Aorta (tissue), 5 donors: ENCODE data around the gene YTHDF2. TPM values are rescaled to one million over a fixed set of nuclear protein-coding genes. Genes with fewer than 3 reads are reported as not detected.
"Not testable (repeated sequence)": the region's sequence is repeated elsewhere in the genome, so short reads cannot be mapped to it uniquely, and the experiment has no call there.

Experiments used
- ATAC-seq: fragments of 200-7000 bp; cut with Tn5 transposase; one replicate; pipeline ENCODE4 v1.9.1; 2022; ENCODE audit warnings: moderate library complexity; ENCODE audit not compliant: low FRiP score
- DNase-seq, 2 donors: peaks; one replicate each; pipeline ENCODE4 v3.0.0-alpha.2; 2020
- H3K27ac ChIP-seq, 2 donors: one replicate each; pipeline ENCODE4 v1.5.1; 2013; ENCODE audit warnings: low read length in 2 of 2, mild to moderate bottlenecking in 2 of 2, moderate library complexity in 2 of 2, control low read depth in 1 of 2, inconsistent platforms in 1 of 2, low read depth in 1 of 2
- H3K27me3 ChIP-seq, 2 donors: one replicate each; pipeline ENCODE4 v1.6.1; 2013; ENCODE audit warnings: control low read depth in 1 of 2, low read length in 1 of 2, mild to moderate bottlenecking in 1 of 2, moderate library complexity in 1 of 2; ENCODE audit not compliant: insufficient read depth in 2 of 2, control insufficient read depth in 1 of 2
- H3K36me3 ChIP-seq, 2 donors: one replicate each; pipeline ENCODE4 v1.6.1; 2013; ENCODE audit warnings: control low read depth in 1 of 2, low read length in 1 of 2, mild to moderate bottlenecking in 1 of 2; ENCODE audit not compliant: insufficient read depth in 2 of 2, control insufficient read depth in 1 of 2
- H3K4me1 ChIP-seq, 2 donors: one replicate each; pipeline ENCODE4 v1.6.1; 2013; ENCODE audit warnings: low read length in 2 of 2, control low read depth in 1 of 2, mild to moderate bottlenecking in 1 of 2, moderate library complexity in 1 of 2; ENCODE audit not compliant: insufficient read depth in 2 of 2, control insufficient read depth in 1 of 2
- H3K4me3 ChIP-seq, 2 donors: one replicate each; pipeline ENCODE4 v1.5.1; 2013; ENCODE audit warnings: low read length in 2 of 2, control low read depth in 1 of 2, mild to moderate bottlenecking in 1 of 2
- H3K9me3 ChIP-seq: one replicate; pipeline ENCODE4 v1.6.1; 2013; ENCODE audit warnings: mild to moderate bottlenecking, low read length; ENCODE audit not compliant: control insufficient read depth
- WGBS, 2 donors: extraction: QIAGEN DNeasy Blood & Tissue Kit; methylation state at CpG; one replicate each; pipeline ENCODE4 v1.1.7; 2013; 5-methylcytosine and 5-hydroxymethylcytosine counted together
- intact Hi-C, 2 donors: fragments of 100-400 bp; cut with DNase I; formaldehyde crosslinking; loops; one replicate each; pipeline versions ENCODE4 v1.14.2 to v1.15.0; 2022
- long read RNA-seq, 2 donors: library from polyadenylated mRNA; unstranded; transcript quantifications; one replicate each; pipeline ENCODE4 v2.0.0, GENCODE V29; 2020 to 2021
- polyA plus RNA-seq, 2 donors: library from polyadenylated mRNA; stranded (reverse); fragments of 200-250 nt; gene quantifications; one replicate each; pipeline ENCODE4 v1.2.3, GENCODE V29; 2013
- total RNA-seq, 2 donors: library from RNA; stranded (reverse); fragmentation: NEBNext Ultra II Directional; extraction: Animal tissue kit (Norgen Biotek cat#: 25700); gene quantifications; one replicate each; pipeline ENCODE4 v1.2.1, GENCODE V29; 2021
- donor health status: healthy with polysubstance abuse.
- donor health status: Bipolar disorder and iron deficiency.
- donor health status: DM: no; HTN: no; CAD: no.
- donor health status: DM: no; HTN: no; CAD: no.
- donor health status: DM: yes; HTN: yes; CAD: no.

Gene YTHDF2
- total RNA-seq (10 to 100 TPM; 40.1 to 46.5 TPM), polyA plus RNA-seq (10 to 100 TPM; 17.2 to 22.4 TPM)
- long read RNA-seq, donor 1, transcript YTHDF2-201 (5 exons, 2,925 nt) = major isoform, 245 of 272 reads
- long read RNA-seq, donor 1, transcript YTHDF2-206 (4 exons, 2,594 nt) = minor isoform, 5 of 272 reads
- long read RNA-seq, donor 1, partial matches to known transcripts = 8 of 272 reads
- long read RNA-seq, donor 1, other reads (novel, unspliced or antisense) = 11 of 272 reads
- long read RNA-seq, donor 2, transcript YTHDF2-201 (5 exons, 2,925 nt) = major isoform, 24 of 36 reads
- long read RNA-seq, donor 2, partial matches to known transcripts = 5 of 36 reads
- long read RNA-seq, donor 2, other reads (novel, unspliced or antisense) = 5 of 36 reads

- ATAC-seq = peak; percentile 99
- WGBS, 2 donors = 0% methylated on average over 85 to 92 of the region's 92 CpGs
- Histone ChIP-seq H3K9me3 (no peaks in the 10 kb centered on the region), H3K27me3 (no peaks in the 10 kb centered on the region), H3K36me3 (no peaks in the 10 kb centered on the region), H3K4me1 (no peaks in the 10 kb centered on the region), H3K27ac (peak within 1 kb of the TSS; percentile 22 to 78), H3K4me3 (peak within 1 kb of the TSS; percentile 89 to 91)
- intact Hi-C loops = loop anchor here (2.0 to 5.0 kb wide), 4 partner anchors 69 to 156 kb away; partner anchors contain the start of genes RNU11 (in 2 of the 2) and GMEB1 (in 1 of the 2)
- DNase-seq = peak; percentile 99
Observed at GRCh38 chr1:28736450-28737306, at the start of gene YTHDF2. Gene YTHDF2, plus strand, starts transcription at chr1:28736940. Its CDS starts 181 bp downstream, at chr1:28737121.

DNA sequence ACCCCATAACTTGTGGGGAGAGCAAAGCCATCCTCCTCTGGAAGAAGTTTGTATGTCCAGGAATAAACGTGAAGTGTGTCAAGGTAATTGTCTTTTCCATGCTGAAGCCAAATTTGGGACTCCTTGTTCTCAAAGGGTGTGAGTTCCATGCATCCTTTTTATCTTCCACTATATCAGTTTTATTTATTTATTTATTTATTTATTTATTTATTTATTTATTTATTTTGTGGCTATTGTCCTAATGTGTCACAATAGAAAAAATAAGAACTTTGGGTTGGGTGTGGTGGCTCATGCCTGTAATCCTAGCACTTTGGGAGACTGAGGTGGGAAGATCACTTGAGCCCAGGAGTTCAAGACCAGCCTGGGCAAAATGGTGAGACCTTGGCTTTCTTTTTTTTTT lies 45.1 kb upstream of the YTHDF2 start:
- WGBS, 2 donors = 88 to 92% methylated on average over 1 of the region's 1 CpG
- H3K4me1 ChIP-seq, H3K27me3 ChIP-seq, intact Hi-C loops, H3K27ac ChIP-seq, H3K4me3 ChIP-seq, ATAC-seq, DNase-seq, H3K36me3 ChIP-seq, H3K9me3 ChIP-seq: not testable (repeated sequence)

DNA sequence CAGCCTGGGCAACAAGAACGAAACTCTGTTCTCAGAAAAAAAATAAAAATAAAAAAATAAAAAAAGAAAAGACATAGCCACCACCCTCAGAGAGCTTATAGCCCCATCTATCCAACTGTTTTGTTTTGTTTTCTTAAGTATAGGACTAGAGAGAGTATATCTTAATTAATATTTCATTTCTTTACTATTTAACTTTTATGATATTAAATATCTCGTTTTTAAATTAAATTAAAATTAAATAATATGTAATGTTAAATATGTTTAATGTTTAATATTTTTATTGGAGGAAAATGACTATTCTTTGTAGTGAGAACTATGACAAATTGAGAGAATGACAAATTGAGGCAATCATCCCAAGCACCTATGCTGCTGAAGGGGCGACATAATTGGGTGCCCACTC lies 33.1 kb upstream of the YTHDF2 start:
- no peaks in the 10 kb centered on the region for H3K27me3 ChIP-seq
- H3K27ac ChIP-seq = no peak overlapping the region
- no peaks in the 10 kb centered on the region for H3K9me3 ChIP-seq
- H3K36me3 ChIP-seq = peaks cover 0 to 4% of the 10 kb centered on the region in 2 donors
- intact Hi-C loops = no loop called here
- ATAC-seq (no peak), DNase-seq (no peak)
- peaks cover 0 to 1% of the 10 kb centered on the region in 2 donors for H3K4me1 ChIP-seq
- 88 to 92% methylated on average over 3 of the region's 3 CpGs for WGBS, 2 donors
- H3K4me3 ChIP-seq = no peak overlapping the region

GRCh38 chr1:28716336-28716735 lies 20.4 kb upstream of the YTHDF2 start:
- Histone ChIP-seq H3K4me3 (no peak overlapping the region), H3K36me3 (peaks cover 0 to 9% of the 10 kb centered on the region in 2 donors)

GRCh38 chr1:28718166-28718565 lies 18.6 kb upstream of the YTHDF2 start:
- H3K27me3 ChIP-seq = no peaks in the 10 kb centered on the region
- DNase-seq (no peak), ATAC-seq (no peak)

More at GRCh38 chr1:28716336-28716735, 20.4 kb upstream of the YTHDF2 start:
- Histone ChIP-seq H3K9me3 (no peaks in the 10 kb centered on the region), H3K27me3 (no peaks in the 10 kb centered on the region), H3K27ac (no peak overlapping the region), H3K4me1 (peaks cover 0 to 1% of the 10 kb centered on the region in 2 donors)
- WGBS, 2 donors = 93% methylated on average over 2 of the region's 2 CpGs
- no peak for DNase-seq
- no peak for ATAC-seq
- intact Hi-C loops = no loop called here

GRCh38 chr1:28718586-28719331 lies 18.0 kb upstream of the YTHDF2 start:
- ATAC-seq (peak; percentile 60), DNase-seq (peak in 1 of 2 donors; percentile 60)
- WGBS, 2 donors = 69 to 72% methylated on average over 4 of the region's 4 CpGs
- H3K27me3 ChIP-seq = no peaks in the 10 kb centered on the region
- H3K27ac ChIP-seq = no peak overlapping the region
- peaks cover 0 to 6% of the 10 kb centered on the region in 2 donors for H3K36me3 ChIP-seq
- H3K4me1 ChIP-seq = peaks cover 0 to 1% of the 10 kb centered on the region in 2 donors
- intact Hi-C loops = no loop called here
- H3K9me3 ChIP-seq = no peaks in the 10 kb centered on the region
- no peak overlapping the region for H3K4me3 ChIP-seq

More at GRCh38 chr1:28718166-28718565, 18.6 kb upstream of the YTHDF2 start:
- intact Hi-C loops = no loop called here
- peaks cover 0 to 1% of the 10 kb centered on the region in 2 donors for H3K4me1 ChIP-seq
- H3K9me3 ChIP-seq = no peaks in the 10 kb centered on the region
- no peak overlapping the region for H3K27ac ChIP-seq
- H3K4me3 ChIP-seq = no peak overlapping the region
- peaks cover 0 to 9% of the 10 kb centered on the region in 2 donors for H3K36me3 ChIP-seq
- 94 to 97% methylated on average over 1 of the region's 1 CpG for WGBS, 2 donors

- no peak for ATAC-seq
- Histone ChIP-seq H3K27ac (no peak overlapping the region), H3K36me3 (peaks cover 0 to 2% of the 10 kb centered on the region in 2 donors), H3K4me3 (no peak overlapping the region), H3K9me3 (no peaks in the 10 kb centered on the region), H3K4me1 (peaks cover 0 to 1% of the 10 kb centered on the region in 2 donors), H3K27me3 (no peaks in the 10 kb centered on the region)
- intact Hi-C loops = no loop called here
- DNase-seq = no peak
Observed at GRCh38 chr1:28719332-28719619, 17.5 kb upstream of the YTHDF2 start.

DNA sequence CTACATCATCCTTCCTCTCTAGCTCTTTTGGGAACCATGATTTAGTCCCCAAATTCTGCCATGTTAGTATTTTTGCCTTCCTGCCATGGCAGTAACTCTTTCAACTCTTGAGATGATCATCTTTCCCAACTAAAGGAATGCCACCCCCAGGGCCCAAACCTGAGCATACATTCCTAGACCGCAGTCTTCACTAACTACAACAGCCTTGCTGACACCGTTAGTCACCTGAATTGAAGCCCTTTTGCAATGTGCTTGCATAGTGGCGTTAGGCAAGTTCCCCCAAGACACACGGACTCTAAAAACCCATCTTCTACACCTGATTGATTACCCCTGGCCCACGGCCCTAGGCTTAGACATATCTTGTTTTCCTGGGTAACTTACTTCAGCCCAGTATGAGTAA lies 16.4 kb upstream of the YTHDF2 start:
- Histone ChIP-seq H3K27me3 (no peaks in the 10 kb centered on the region), H3K4me3 (no peak overlapping the region), H3K36me3 (no peaks in the 10 kb centered on the region), H3K27ac (no peak overlapping the region), H3K9me3 (no peaks in the 10 kb centered on the region), H3K4me1 (peaks cover 0 to 1% of the 10 kb centered on the region in 2 donors)
- intact Hi-C loops = no loop called here
- DNase-seq (no peak), ATAC-seq (no peak)
- WGBS, 2 donors = 76 to 79% methylated on average over 5 of the region's 5 CpGs
